ENCODE results near the gene VPS37D.

DNA sequence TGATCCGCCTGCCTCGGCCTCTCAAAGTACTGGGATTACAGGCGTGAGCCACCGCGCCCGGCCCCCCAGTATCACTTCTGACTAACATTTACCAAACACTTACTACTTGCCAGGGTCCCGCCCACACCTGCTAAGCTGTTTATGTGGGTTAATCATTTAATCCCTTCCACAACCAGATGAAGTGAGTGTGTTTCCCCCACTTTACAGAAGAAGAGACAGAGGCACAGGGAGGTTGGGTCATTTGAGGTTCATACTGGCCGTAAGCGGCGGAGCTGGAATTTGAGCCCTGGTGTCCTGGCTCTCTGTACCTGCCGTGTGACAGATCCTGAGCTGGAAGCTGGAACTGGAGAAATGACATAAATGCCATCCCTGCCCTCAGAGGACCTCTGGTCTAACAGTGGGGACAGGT lies 15.1 kb upstream of the VPS37D start:
- TF ChIP-seq, protein P1, sequence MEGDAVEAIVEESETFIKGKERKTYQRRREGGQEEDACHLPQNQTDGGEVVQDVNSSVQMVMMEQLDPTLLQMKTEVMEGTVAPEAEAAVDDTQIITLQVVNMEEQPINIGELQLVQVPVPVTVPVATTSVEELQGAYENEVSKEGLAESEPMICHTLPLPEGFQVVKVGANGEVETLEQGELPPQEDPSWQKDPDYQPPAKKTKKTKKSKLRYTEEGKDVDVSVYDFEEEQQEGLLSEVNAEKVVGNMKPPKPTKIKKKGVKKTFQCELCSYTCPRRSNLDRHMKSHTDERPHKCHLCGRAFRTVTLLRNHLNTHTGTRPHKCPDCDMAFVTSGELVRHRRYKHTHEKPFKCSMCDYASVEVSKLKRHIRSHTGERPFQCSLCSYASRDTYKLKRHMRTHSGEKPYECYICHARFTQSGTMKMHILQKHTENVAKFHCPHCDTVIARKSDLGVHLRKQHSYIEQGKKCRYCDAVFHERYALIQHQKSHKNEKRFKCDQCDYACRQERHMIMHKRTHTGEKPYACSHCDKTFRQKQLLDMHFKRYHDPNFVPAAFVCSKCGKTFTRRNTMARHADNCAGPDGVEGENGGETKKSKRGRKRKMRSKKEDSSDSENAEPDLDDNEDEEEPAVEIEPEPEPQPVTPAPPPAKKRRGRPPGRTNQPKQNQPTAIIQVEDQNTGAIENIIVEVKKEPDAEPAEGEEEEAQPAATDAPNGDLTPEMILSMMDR (IDR thresholded peaks at IDR 0.05): peak in 1 of 6 experiments; percentile 14
- peak in 1 of 2 donors; percentile 29 for TF ChIP-seq POLR2A (IDR thresholded peaks at IDR 0.05)
